Smooth muscle cell of the brain vasculature (primary cell): ENCODE measurements around the gene LRP10.

ENCODE experiments used
- DNase-seq: peaks from one replicate; pipeline ENCODE4 v3.0.0-alpha.2; 2012; ENCODE audit warnings: low read depth, low spot score

Gene LRP10

GRCh38 chr14:22919601-22919921, 48.0 kb downstream of the LRP10 start:
- no peak for DNase-seq

DNA sequence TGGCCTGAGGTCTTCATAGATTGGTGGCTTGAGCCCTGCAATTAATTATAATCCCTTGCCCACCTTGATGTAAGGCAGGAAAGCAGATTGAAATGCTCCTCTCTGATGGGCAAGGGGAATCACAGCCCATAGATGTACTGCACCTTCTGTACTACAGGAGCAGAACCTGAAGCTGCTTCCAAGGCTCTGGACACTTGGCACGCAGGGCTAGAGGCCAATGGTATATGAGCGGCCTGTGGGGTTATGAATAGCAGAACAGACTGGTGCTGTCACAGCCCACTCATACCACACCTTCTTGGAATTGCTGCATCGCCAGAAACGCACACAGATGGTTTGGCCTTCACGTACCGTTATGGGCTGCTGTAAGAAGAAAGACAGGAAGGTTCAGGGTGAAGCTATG, 49.2 kb downstream of the LRP10 start:
- DNase-seq: no peak

- DNase-seq: no peak
These were observed 50.8 kb downstream of the LRP10 start for GRCh38 chr14:22922294-22922693.

DNA sequence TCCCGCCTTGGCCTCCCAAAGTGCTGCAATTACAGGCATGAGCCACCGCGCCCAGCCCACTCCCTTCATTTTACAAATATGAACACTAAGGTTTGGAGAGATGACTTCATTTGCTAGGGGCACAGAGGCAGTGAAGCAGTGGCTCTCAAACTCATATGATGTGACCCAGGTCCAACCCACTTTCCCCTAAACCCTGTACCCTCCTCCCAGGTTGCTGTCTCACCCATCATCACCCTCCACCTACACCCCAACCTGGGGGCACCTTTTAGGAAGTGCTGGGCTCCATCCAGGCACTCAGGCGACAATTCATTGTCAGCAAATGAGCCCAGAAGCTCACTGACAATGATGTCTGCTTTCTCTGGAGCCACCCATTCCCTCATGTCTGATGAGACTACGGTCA, 52.2 kb downstream of the LRP10 start:
- no peak for DNase-seq

GRCh38 chr14:22925513-22925912, 54.0 kb downstream of the LRP10 start:
- DNase-seq: no peak

DNA sequence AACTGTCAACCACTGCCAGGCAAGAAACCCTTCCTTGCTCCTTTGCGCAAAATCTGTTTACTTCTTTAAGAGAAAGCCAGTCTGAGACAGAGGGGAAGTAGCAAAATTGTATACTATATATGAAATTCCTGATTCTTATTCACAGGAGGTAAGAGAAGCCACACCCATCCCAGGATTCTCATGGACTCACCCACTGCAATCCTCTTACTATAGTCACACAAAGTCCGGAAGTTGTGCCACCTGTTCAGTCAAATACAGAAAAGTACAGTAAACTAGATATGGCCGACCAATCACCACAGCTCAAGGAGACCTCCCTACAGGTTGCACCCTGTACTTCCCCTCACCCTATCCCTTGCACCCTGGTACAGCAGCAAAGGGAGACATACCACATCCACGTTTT, 54.8 kb downstream of the LRP10 start:
- no peak for DNase-seq

DNA sequence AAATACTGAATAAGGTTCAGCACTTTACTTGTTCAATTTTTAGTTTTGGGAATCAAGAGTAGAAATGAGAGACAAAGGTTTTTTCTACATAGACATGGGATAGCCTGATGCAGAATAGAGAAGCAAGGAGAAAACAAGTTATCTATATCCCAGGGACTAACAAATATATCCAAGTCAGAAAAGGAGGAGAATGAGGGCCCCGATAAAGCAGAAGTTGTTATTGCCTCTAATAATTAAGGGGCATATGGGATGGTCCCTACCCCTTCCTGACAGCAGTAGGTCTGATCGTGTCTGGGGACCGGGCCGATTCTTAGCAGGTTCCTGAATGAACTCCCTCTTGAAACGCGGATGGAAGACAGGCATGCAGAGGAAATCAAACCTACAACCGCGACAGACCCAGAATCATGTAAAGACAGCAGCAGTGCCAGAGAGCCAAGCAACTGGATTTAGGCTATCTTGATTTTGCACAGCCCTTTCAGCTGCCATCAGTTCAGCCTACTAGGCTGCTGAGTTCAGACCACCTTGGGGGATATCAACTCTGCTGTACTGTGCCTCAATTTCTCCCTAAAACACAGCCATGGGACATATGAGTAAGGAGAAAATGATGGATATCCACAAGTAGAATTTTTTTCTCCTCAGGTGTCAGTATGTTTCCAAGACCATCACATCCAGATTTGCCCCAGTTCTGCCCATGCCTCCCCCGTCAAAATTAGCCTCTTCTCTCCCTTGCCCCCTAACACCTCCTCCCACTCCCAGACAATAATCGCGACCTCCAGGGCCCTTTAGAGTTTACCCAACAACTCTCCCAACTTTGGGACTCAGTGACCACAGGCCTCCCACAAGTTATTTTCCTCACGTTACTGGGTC, 56.9 kb downstream of the LRP10 start:
- no peak for DNase-seq

- DNase-seq: peak; percentile 100
These were observed 57.8 kb downstream of the LRP10 start, which contains the start of gene PRMT5 for GRCh38 chr14:22929104-22929960. PRMT5 (minus strand) TSS chr14:22929376; CDS start chr14:22929361, 15 bp downstream.

GRCh38 chr14:22929961-22930364, 58.4 kb downstream of the LRP10 start:
- DNase-seq: no peak
